Bronchial epithelial cell (primary cell): Measurements from ENCODE around the gene FAM193A. TPM values are rescaled to one million over a fixed set of nuclear protein-coding genes. Genes with fewer than 3 reads are reported as not detected.

Source experiments
- DNase-seq: peaks from one replicate; pipeline ENCODE4 v3.0.0-alpha.2; 2010; ENCODE audit warnings: low read depth
- FAIRE-seq: peaks from 2 replicates; lab custom pipeline; 2011; peaks lifted over from hg19 to GRCh38; lab: Jason Lieb, UNC
- H3K27me3 ChIP-seq: 2 replicates; pipeline ENCODE4 v1.5.1; 2011; ENCODE audit warnings: low read length; ENCODE audit not compliant: control insufficient read depth, insufficient read depth
- H3K36me3 ChIP-seq: 2 replicates; pipeline ENCODE4 v1.5.1; 2011; ENCODE audit warnings: low read length; ENCODE audit not compliant: control insufficient read depth, insufficient read depth
- H3K4me3 ChIP-seq: 2 replicates; pipeline ENCODE4 v1.5.1; 2011; ENCODE audit warnings: mild to moderate bottlenecking, low read depth, low read length, control low read depth
- total RNA-seq: library from RNA; depleted of rRNA; stranded (reverse); fragments of >200 nt; gene quantifications from 2 replicates; pipeline ENCODE4 v1.2.1, GENCODE V29; 2014
- TF ChIP-seq, protein P1 (sequence below): IDR thresholded peaks from 2 replicates; pipeline ENCODE4 v1.5.1; 2011; ENCODE audit warnings: mild to moderate bottlenecking, moderate library complexity, low read length, control low read depth, inconsistent platforms; ENCODE audit not compliant: insufficient read depth, severe bottlenecking

FAM193A gene
- total RNA-seq, 1 donor from 2014 or later, result 6.6 TPM

DNA sequence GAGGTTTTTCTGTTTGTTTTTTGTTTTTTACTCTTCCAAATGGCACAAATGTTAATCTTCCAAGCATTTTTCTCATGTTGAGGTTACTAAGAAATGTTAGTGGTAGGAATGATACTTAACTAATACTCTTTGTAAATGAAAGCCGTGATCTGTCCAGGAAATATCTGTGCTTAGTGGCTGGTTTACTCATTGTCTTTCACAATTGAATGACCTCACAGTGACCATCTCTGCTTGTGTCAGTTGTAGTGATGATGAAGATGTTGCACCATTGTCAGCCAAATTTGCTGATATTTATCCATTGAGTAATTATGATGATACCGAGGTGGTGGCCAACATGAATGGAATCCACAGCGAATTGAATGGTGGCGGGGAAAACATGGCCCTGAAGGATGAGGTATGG is 126.2 kb downstream of the FAM193A start:
- peak; percentile 72 for DNase-seq
- TF ChIP-seq, protein P1, sequence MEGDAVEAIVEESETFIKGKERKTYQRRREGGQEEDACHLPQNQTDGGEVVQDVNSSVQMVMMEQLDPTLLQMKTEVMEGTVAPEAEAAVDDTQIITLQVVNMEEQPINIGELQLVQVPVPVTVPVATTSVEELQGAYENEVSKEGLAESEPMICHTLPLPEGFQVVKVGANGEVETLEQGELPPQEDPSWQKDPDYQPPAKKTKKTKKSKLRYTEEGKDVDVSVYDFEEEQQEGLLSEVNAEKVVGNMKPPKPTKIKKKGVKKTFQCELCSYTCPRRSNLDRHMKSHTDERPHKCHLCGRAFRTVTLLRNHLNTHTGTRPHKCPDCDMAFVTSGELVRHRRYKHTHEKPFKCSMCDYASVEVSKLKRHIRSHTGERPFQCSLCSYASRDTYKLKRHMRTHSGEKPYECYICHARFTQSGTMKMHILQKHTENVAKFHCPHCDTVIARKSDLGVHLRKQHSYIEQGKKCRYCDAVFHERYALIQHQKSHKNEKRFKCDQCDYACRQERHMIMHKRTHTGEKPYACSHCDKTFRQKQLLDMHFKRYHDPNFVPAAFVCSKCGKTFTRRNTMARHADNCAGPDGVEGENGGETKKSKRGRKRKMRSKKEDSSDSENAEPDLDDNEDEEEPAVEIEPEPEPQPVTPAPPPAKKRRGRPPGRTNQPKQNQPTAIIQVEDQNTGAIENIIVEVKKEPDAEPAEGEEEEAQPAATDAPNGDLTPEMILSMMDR, result no peak

DNA sequence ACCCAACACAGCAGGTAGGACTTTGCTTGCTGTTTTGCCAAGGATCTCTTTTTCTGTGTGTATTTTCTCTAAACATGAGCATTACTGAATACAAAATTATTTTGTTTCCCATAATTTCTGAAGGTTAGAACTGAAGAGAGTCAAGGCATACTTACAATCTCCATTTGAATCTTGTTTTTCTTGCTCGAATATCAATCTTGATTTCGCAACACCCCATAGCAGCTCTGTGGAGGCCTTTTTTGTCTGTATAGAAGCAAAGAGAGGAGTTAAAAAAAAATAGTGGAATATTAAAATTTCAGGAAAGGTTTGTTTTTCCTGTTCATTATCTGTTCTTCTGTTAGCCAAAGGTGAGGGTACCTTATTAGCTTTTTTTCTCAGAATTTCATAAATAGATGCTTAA is 126.8 kb downstream of the FAM193A start:
- DNase-seq (no peak), FAIRE-seq (no peak)
- no peaks in the 10 kb centered on the region for H3K27me3 ChIP-seq
- no peak overlapping the region for H3K4me3 ChIP-seq
- peaks cover 12% of the 10 kb centered on the region for H3K36me3 ChIP-seq
- TF ChIP-seq, protein P1, result no peak

More for the DNA sequence above, 126.2 kb downstream of the FAM193A start:
- FAIRE-seq, result no peak
- Histone ChIP-seq H3K4me3 (no peak overlapping the region), H3K36me3 (peaks cover 16% of the 10 kb centered on the region), H3K27me3 (no peaks in the 10 kb centered on the region)

DNA sequence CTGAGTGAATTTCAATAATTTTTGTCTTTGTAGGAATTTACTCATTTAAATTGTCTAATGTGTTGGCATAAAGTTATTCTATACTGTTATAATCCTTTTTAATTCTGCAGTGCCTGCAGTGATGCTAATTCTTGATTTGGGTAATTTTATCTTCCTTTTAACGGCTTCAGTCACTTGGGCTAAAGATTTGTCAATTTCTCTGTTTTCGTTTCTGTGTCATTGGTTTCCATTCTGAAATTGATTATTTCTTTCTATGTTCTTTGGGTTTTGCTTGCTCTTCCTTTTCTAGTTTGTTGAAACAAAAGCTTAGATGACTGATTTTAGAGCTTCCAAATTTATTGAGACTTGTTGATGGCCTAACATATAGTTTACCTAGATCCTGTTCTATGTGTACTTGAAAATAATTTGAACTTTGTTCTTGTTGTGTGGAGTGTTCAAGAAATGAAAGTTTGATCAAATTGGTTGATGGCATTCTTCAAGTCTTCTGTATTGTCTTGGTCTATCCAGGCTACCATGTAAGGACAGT is 130.3 kb downstream of the FAM193A start:
- H3K4me3 ChIP-seq, result no peak overlapping the region
- no peaks in the 10 kb centered on the region for H3K27me3 ChIP-seq
- peaks cover 8% of the 10 kb centered on the region for H3K36me3 ChIP-seq
- DNase-seq (no peak), FAIRE-seq (no peak)
- TF ChIP-seq, protein P1, result no peak

DNA sequence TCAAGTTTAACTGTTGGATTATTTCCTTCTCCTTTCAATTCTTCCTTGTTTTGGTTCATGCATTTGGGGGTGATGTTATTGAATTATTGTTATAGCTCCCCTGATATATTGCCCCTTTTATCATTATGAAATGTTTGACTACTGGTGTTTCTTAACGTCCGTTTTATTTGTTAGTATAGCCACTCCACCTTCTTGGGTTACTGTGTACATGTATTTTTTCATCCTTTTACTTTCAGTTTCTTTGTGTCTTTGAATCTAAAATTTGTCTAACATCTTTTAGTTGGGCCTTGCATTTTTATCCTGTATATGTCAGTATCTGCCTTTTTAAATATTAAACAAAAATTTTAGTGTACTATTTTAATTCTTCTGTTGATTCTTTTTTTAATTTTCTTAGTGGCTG is 131.0 kb downstream of the FAM193A start:
- DNase-seq (no peak), FAIRE-seq (no peak)
- no peak overlapping the region for H3K4me3 ChIP-seq
- TF ChIP-seq, protein P1, result no peak
- H3K27me3 ChIP-seq, result no peaks in the 10 kb centered on the region
- peaks cover 11% of the 10 kb centered on the region for H3K36me3 ChIP-seq

DNA sequence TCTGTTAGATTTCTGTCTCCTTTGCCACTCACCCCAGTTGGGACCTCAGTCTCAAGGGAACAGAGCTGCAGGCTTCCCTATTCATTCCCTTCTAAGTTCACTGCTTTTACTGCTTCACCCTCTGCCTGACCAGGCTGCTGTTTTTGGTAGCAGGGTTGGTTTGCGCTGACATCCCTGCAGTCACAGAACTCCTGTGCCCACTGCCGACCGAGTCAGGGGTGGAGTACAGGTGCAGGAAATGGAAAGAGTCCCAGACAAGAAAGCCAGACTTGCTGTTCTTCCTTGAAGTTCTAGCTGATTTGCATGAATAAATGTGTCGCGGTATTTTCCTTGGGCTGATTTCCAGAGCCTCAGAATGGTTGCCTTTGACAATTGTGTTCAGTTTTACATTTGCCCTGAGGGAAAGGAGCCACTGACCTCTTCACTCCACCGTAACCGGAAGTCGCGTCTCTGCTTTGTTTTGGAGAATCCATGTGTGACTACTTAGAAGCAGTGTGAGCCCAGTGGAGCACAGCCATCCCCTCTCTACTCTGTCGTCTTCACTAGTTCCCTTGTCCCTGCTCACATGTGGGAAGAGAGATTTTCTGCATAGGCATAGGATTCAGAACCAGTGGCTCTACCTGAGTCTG is 134.9 kb downstream of the FAM193A start:
- DNase-seq, result no peak
- Histone ChIP-seq H3K4me3 (no peak overlapping the region), H3K36me3 (peaks cover 12% of the 10 kb centered on the region), H3K27me3 (no peaks in the 10 kb centered on the region)
- TF ChIP-seq, protein P1, result no peak
- no peak for FAIRE-seq

DNA sequence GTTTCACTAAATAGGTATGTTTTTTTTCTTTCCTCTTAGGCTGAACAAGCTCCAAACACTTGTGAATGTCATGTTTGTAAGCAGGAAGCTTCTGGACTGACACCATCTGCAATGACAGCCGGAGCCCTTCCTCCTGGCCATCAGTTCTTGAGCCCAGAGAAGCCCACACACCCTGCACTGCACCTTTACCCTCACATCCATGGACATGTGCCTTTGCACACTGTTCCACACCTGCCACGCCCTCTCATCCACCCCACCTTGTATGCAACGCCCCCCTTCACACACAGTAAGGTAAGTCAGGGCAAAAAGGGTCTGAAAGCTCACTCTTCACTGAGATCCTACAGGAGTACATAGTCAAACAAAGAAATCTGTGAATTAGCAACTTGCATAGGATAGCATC is 135.6 kb downstream of the FAM193A start:
- Histone ChIP-seq H3K27me3 (no peaks in the 10 kb centered on the region), H3K36me3 (peaks cover 12% of the 10 kb centered on the region), H3K4me3 (no peak overlapping the region)
- TF ChIP-seq, protein P1, result no peak
- no peak for DNase-seq
- FAIRE-seq, result no peak
